Pons (tissue), 1 donor: ENCODE data around the gene RPS15.
A peak's percentile ranks its signal among the peaks of the same experiment; 100 is the strongest.

Experiments
- DNase-seq: peaks from one replicate; pipeline ENCODE4 v3.0.0-alpha.2; 2016; ENCODE audit warnings: low spot score

RPS15 gene

GRCh38 chr19:1438035-1438932 is at the start of gene RPS15:
Gene RPS15, plus strand, starts transcription at chr19:1438396. Its CDS starts 30 bp downstream, at chr19:1438426.
- peak; percentile 88 for DNase-seq

- no peak for DNase-seq
Observed at GRCh38 chr19:1388637-1389026, 49.6 kb upstream of the RPS15 start.

- DNase-seq: peak; percentile 89
Observed at GRCh38 chr19:1389033-1389940, 48.9 kb upstream of the RPS15 start.

- no peak for DNase-seq
Observed at GRCh38 chr19:1390890-1391423, 47.2 kb upstream of the RPS15 start.

GRCh38 chr19:1392407-1392806 is 45.8 kb upstream of the RPS15 start:
- no peak for DNase-seq

- no peak for DNase-seq
Observed at GRCh38 chr19:1392939-1393530, 45.2 kb upstream of the RPS15 start.

GRCh38 chr19:1393841-1394240 is 44.4 kb upstream of the RPS15 start:
- no peak for DNase-seq

- DNase-seq: no peak
Observed at GRCh38 chr19:1394252-1395193, 43.7 kb upstream of the RPS15 start.

GRCh38 chr19:1395194-1396018 is 42.8 kb upstream of the RPS15 start:
- DNase-seq: no peak

GRCh38 chr19:1396019-1396767 is 42.0 kb upstream of the RPS15 start:
- no peak for DNase-seq

GRCh38 chr19:1396768-1397679 is 41.2 kb upstream of the RPS15 start:
- DNase-seq: no peak

GRCh38 chr19:1397838-1398237 is 40.4 kb upstream of the RPS15 start:
- no peak for DNase-seq

- no peak for DNase-seq
Observed at GRCh38 chr19:1399079-1399478, 39.1 kb upstream of the RPS15 start.

- DNase-seq: no peak
Observed at GRCh38 chr19:1399745-1400144, 38.5 kb upstream of the RPS15 start.

GRCh38 chr19:1400281-1401137 is 37.7 kb upstream of the RPS15 start:
- DNase-seq: no peak

- no peak for DNase-seq
Observed at GRCh38 chr19:1401138-1401888, 36.9 kb upstream of the RPS15 start, which contains the start of gene GAMT. Gene GAMT, minus strand, starts transcription at chr19:1401542. Its CDS starts 66 bp downstream, at chr19:1401476.

- DNase-seq: no peak
Observed at GRCh38 chr19:1401889-1402217, 36.3 kb upstream of the RPS15 start.
